Neural crest cell (in vitro differentiated cells): ENCODE data around the gene TRAPPC6A. TPM values are rescaled to one million over a fixed set of nuclear protein-coding genes. Genes with fewer than 3 reads are reported as not detected.

Experiments
- DNase-seq: peaks from one replicate; pipeline ENCODE4 v3.0.0; 2021; ENCODE audit warnings: low read depth, mixed read lengths, low spot score
- H3K27ac Mint-ChIP-seq: one replicate; pipeline ENCODE4 v1.8.0; 2021; ENCODE audit warnings: mild to moderate bottlenecking, mixed read lengths; ENCODE audit not compliant: unreplicated experiment
- H3K27me3 Mint-ChIP-seq: 2 replicates; pipeline ENCODE4 v1.8.0; 2021; ENCODE audit warnings: low read depth, mild to moderate bottlenecking, mixed read lengths
- H3K36me3 Mint-ChIP-seq: 2 replicates; pipeline ENCODE4 v1.8.0; 2021; ENCODE audit warnings: low read depth, mild to moderate bottlenecking, mixed read lengths
- H3K4me1 Mint-ChIP-seq: 2 replicates; pipeline ENCODE4 v1.8.0; 2021; ENCODE audit warnings: mixed read lengths
- H3K4me3 Mint-ChIP-seq: one replicate; pipeline ENCODE4 v1.8.0; 2021; ENCODE audit warnings: mild to moderate bottlenecking, mixed read lengths
- H3K9me3 Mint-ChIP-seq: 2 replicates; pipeline ENCODE4 v1.8.0; 2021; ENCODE audit warnings: mixed read lengths
- CTCF ChIP-seq: fragments of 200-600 bp; sonication (generic); conservative IDR thresholded peaks from 2 replicates; pipeline ENCODE4 v1.5.0; 2021; ENCODE audit warnings: antibody characterized with exemption, mild to moderate bottlenecking
- total RNA-seq: library from RNA; stranded (reverse); gene quantifications from 2 replicates; pipeline ENCODE4 v1.2.1, GENCODE V29; 2021

Gene TRAPPC6A
- total RNA-seq, 1 donor from 2014 or later: 25.1 TPM

- TF ChIP-seq CTCF: no peak
These were observed 26.1 kb downstream of the TRAPPC6A start for GRCh38 chr19:45151821-45152503.

GRCh38 chr19:45151320-45151719, 26.7 kb downstream of the TRAPPC6A start:
- Mint-ChIP-seq H3K27me3 (peaks cover 32% of the 10 kb centered on the region), H3K36me3 (no peaks in the 10 kb centered on the region), H3K4me3 (peak overlapping the region; percentile 74), H3K9me3 (no peaks in the 10 kb centered on the region), H3K4me1 (peaks cover 9% of the 10 kb centered on the region), H3K27ac (no peak overlapping the region)
- no peak for TF ChIP-seq CTCF
- DNase-seq: no peak

More at GRCh38 chr19:45151821-45152503, 26.1 kb downstream of the TRAPPC6A start:
- H3K4me3 Mint-ChIP-seq: peak overlapping the region; percentile 74
- no peaks in the 10 kb centered on the region for H3K36me3 Mint-ChIP-seq
- no peak overlapping the region for H3K27ac Mint-ChIP-seq
- H3K4me1 Mint-ChIP-seq: peaks cover 9% of the 10 kb centered on the region
- no peaks in the 10 kb centered on the region for H3K9me3 Mint-ChIP-seq
- H3K27me3 Mint-ChIP-seq: peaks cover 33% of the 10 kb centered on the region
- no peak for DNase-seq

DNA sequence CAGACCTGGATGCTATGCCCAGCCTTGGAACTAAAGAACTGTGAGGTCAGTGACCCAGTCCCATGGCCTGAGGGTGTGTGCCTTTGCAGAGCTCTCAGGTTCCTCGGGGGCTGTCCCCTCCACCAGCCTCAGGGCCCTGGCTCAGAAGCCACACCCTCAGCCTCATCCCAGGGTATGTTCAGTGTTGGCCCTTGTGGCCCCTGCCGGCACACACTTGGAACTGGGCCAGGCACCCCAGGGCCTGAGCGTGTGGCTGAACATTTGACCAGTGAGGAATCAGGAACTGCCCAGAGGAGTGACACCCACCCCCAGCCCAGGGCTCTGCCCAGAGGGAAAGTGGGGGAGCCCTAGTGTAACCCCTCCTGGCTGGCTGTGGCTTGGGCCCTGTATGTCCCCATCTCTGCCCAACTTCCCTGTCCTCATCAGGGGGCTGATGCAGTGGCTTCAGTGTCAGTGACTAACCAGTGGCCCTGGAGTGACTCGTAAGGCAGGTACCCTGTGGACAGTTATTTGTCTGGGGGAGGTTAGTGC, 27.2 kb downstream of the TRAPPC6A start:
- no peaks in the 10 kb centered on the region for H3K9me3 Mint-ChIP-seq
- no peak for DNase-seq
- H3K4me1 Mint-ChIP-seq: peaks cover 9% of the 10 kb centered on the region
- no peak overlapping the region for H3K27ac Mint-ChIP-seq
- H3K27me3 Mint-ChIP-seq: peaks cover 32% of the 10 kb centered on the region
- H3K36me3 Mint-ChIP-seq: no peaks in the 10 kb centered on the region
- peak overlapping the region; percentile 74 for H3K4me3 Mint-ChIP-seq
- no peak for TF ChIP-seq CTCF

DNA sequence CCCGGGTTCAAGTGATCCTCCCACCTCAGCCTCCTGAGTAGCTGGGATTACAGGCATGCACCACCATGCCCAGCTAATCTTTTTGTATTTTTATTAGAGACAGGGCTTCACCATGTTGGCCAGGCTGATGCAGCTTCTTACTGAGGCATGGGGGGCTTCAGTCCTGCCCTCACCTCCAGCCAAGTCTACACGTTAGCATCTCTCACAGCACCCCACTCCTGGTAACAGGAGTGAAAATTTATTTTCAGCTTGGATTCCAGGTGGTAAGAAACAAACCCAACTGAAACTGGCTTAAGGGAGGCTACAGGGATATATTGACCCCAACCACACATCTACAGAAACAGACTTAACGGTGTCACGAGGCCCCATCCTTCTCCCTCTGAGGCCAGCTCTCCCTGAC, 27.9 kb downstream of the TRAPPC6A start:
- DNase-seq: no peak
- TF ChIP-seq CTCF: no peak
- Mint-ChIP-seq H3K27ac (no peak overlapping the region), H3K36me3 (no peaks in the 10 kb centered on the region), H3K27me3 (peaks cover 29% of the 10 kb centered on the region), H3K9me3 (no peaks in the 10 kb centered on the region), H3K4me1 (peaks cover 9% of the 10 kb centered on the region), H3K4me3 (no peak overlapping the region)

GRCh38 chr19:45149129-45149528, 28.9 kb downstream of the TRAPPC6A start:
- no peaks in the 10 kb centered on the region for H3K9me3 Mint-ChIP-seq
- no peaks in the 10 kb centered on the region for H3K36me3 Mint-ChIP-seq
- DNase-seq: no peak
- peaks cover 24% of the 10 kb centered on the region for H3K27me3 Mint-ChIP-seq
- no peak for TF ChIP-seq CTCF
- peak overlapping the region; percentile 13 for H3K4me3 Mint-ChIP-seq
- no peak overlapping the region for H3K27ac Mint-ChIP-seq
- H3K4me1 Mint-ChIP-seq: peaks cover 5% of the 10 kb centered on the region
